Thyroid gland (tissue), 4 donors: ENCODE measurements around the gene FAM53B. TPM values are rescaled to one million over a fixed set of nuclear protein-coding genes. Genes with fewer than 3 reads are reported as not detected.

Experiments used
- DNase-seq, 2 donors: peaks; one replicate each; pipeline ENCODE4 v3.0.0-alpha.2; 2019
- H3K27ac ChIP-seq, 3 donors: fragments of 200-600 bp; sonication (generic); 1 replicate in 2 of 3; 2 replicates in 1 of 3; pipeline ENCODE4 v1.5.1; 2016 to 2019; ENCODE audit warnings: mild to moderate bottlenecking in 1 of 3, moderate library complexity in 1 of 3
- H3K27me3 ChIP-seq: fragments of 200-600 bp; sonication (generic); one replicate; pipeline ENCODE4 v1.5.1; 2019
- H3K36me3 ChIP-seq, 2 donors: fragments of 200-600 bp; sonication (generic); one replicate each; pipeline ENCODE4 v1.5.1; 2016 to 2019
- H3K4me1 ChIP-seq, 2 donors: fragments of 200-600 bp; sonication (generic); one replicate each; pipeline ENCODE4 v1.5.1; 2017 to 2019
- H3K4me3 ChIP-seq, 3 donors: fragments of 200-600 bp; sonication (generic); replicated peaks in 1 of 3; 1 replicate in 2 of 3; 2 replicates in 1 of 3; pipeline ENCODE4 v1.5.1; 2016; ENCODE audit warnings: mild to moderate bottlenecking in 1 of 3
- H3K9me3 ChIP-seq: fragments of 200-600 bp; sonication (generic); one replicate; pipeline ENCODE4 v1.5.1; 2017
- POLR2A ChIP-seq, 2 donors: fragments of 450-650 bp; IDR thresholded peaks; one replicate each; pipeline ENCODE4 v1.6.1; 2017; ENCODE audit warnings: antibody characterized with exemption in 2 of 2, mild to moderate bottlenecking in 2 of 2, moderate library complexity in 1 of 2
- WGBS, 2 donors: methylation state at CpG; one replicate each; pipeline ENCODE4 v1.1.5; 2017; 5-methylcytosine and 5-hydroxymethylcytosine counted together
- intact Hi-C: fragments of 100-400 bp; cut with DNase I; formaldehyde crosslinking; loops from one replicate; pipeline ENCODE4 v1.15.1; 2023
- total RNA-seq, 4 donors: library from RNA; depleted of rRNA; stranded (reverse); fragments of >200 nt; gene quantifications; one replicate each; pipeline ENCODE4 v1.2.3, GENCODE V29; 2016
- TF ChIP-seq, protein P1 (sequence below), 6 experiments: fragments of 200-600 bp in 3 of 6; fragments of 450-650 bp in 3 of 6; sonication (generic) in 3 of 6; IDR thresholded peaks; one replicate each; pipeline ENCODE4 v1.5.1; 2016 to 2019; ENCODE audit warnings: antibody characterized with exemption in 6 of 6, mild to moderate bottlenecking in 2 of 6, inconsistent platforms in 1 of 6, moderate library complexity in 1 of 6

FAM53B gene
- total RNA-seq, 4 donors from 2014 or later, result 37.6 to 96.3 (median 80.4) TPM

DNA sequence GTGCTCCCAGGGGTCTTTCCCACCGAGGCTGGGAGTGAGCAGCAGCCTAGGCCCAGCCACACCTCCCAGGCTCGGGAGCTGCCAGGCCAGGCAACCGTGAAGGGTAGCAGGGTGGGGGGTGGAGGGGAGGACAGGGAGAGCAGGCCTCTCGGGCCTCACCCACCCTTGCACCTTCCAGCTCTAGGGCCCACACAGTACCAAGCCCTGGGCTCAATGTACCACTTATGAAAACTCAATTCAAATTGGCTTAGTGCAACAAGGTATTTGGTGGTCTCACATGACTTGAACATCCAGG, 127.4 kb downstream of the FAM53B start:
- H3K36me3 ChIP-seq, result no peaks in the 10 kb centered on the region

DNA sequence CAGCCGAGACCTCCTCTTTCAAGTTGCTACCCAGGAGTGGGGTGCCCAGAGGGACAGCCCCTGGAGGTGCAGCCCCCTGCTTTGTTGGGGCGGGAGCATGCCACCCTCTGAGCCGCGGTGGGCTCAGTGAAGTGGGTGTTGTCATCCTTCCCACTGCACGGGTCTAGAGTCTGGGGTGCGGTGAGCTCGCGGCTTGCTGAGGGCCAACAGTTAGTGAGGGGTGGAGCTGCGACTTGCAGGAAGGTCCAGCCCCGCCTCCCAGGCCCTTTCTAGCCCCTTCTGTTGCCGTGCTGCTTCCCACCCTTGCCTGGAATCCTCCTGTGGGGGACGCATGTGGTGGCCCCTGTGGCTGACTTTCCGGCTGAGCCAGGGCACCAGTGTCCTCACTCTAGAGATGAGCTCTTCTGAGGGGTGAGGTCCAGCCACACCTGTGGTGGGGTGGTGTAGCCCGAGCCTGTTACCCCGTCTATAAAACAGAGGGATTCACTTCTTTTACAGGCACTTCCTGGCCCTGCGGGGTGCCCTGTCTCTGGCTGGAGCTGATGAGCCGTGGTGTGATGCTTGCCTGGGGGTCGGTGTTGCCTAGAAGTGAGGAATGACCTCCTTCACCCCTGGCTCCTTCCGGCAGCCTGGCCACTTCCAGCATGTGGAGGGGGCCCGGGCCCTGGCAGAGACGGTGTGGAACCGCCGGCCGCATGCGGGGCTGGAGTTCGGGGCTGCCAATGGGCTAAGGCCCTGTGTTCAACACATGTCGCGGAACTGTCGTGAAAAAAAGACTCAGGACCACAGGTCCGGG, 127.9 kb downstream of the FAM53B start:
- H3K27me3 ChIP-seq, result no peaks in the 10 kb centered on the region
- no peak overlapping the region for H3K4me3 ChIP-seq
- H3K36me3 ChIP-seq, result no peaks in the 10 kb centered on the region
- WGBS, 2 donors, result 84 to 85% methylated on average over 4 to 17 of the region's 30 CpGs
- peaks cover 83 to 88% of the 10 kb centered on the region in 2 donors for H3K4me1 ChIP-seq
- H3K9me3 ChIP-seq, result no peaks in the 10 kb centered on the region
- intact Hi-C loops, result no loop called here
- H3K27ac ChIP-seq, result peak overlapping the region; percentile 88 to 98 (median 98)
- no peak for DNase-seq
- TF ChIP-seq, protein P1, sequence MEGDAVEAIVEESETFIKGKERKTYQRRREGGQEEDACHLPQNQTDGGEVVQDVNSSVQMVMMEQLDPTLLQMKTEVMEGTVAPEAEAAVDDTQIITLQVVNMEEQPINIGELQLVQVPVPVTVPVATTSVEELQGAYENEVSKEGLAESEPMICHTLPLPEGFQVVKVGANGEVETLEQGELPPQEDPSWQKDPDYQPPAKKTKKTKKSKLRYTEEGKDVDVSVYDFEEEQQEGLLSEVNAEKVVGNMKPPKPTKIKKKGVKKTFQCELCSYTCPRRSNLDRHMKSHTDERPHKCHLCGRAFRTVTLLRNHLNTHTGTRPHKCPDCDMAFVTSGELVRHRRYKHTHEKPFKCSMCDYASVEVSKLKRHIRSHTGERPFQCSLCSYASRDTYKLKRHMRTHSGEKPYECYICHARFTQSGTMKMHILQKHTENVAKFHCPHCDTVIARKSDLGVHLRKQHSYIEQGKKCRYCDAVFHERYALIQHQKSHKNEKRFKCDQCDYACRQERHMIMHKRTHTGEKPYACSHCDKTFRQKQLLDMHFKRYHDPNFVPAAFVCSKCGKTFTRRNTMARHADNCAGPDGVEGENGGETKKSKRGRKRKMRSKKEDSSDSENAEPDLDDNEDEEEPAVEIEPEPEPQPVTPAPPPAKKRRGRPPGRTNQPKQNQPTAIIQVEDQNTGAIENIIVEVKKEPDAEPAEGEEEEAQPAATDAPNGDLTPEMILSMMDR (IDR thresholded peaks at IDR 0.05), result no peak
- no peak for TF ChIP-seq POLR2A (IDR thresholded peaks at IDR 0.05)

More for the DNA sequence above, 127.4 kb downstream of the FAM53B start:
- no peaks in the 10 kb centered on the region for H3K9me3 ChIP-seq
- WGBS, 2 donors, result 37% methylated on average over 4 of the region's 4 CpGs; no CpG with 5 or more reads in 1 of the 2 donors
- peaks cover 86 to 88% of the 10 kb centered on the region in 2 donors for H3K4me1 ChIP-seq
- TF ChIP-seq POLR2A (IDR thresholded peaks at IDR 0.05), result no peak
- TF ChIP-seq, protein P1 (IDR thresholded peaks at IDR 0.05), result no peak
- H3K4me3 ChIP-seq, result no peak overlapping the region
- peak overlapping the region; percentile 88 to 98 (median 98) for H3K27ac ChIP-seq
- intact Hi-C loops, result no loop called here
- peak; percentile 53 to 57 for DNase-seq
- no peaks in the 10 kb centered on the region for H3K27me3 ChIP-seq

DNA sequence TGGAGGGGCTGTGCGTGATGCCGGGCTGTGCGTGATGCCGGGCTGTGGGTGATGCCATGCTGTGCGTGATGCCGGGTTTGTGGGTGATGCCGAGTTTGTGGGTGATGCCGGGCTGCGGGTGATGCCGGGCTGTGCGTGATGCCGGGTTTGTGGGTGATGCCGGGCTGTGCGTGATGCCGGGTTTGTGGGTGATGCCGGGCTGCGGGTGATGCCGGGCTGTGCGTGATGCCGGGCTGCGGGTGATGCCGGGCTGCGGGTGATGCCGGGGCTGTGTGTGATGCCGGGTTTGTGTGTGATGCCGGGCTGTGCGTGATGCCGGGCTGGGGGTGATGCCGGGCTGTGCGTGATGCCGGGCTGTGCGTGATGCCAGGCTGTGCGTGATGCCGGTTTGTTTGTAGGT, 128.9 kb downstream of the FAM53B start:
- H3K4me1 ChIP-seq, result peaks cover 73 to 81% of the 10 kb centered on the region in 2 donors
- WGBS, 2 donors, result 96 to 97% methylated on average over 18 to 25 of the region's 34 CpGs
- H3K36me3 ChIP-seq, result no peaks in the 10 kb centered on the region
- no peak for DNase-seq
- intact Hi-C loops, result no loop called here
- H3K27me3 ChIP-seq, result no peaks in the 10 kb centered on the region
- H3K4me3 ChIP-seq, result no peak overlapping the region
- no peak overlapping the region for H3K27ac ChIP-seq
- TF ChIP-seq, protein P1 (IDR thresholded peaks at IDR 0.05), result no peak
- no peak for TF ChIP-seq POLR2A (IDR thresholded peaks at IDR 0.05)
- H3K9me3 ChIP-seq, result no peaks in the 10 kb centered on the region

DNA sequence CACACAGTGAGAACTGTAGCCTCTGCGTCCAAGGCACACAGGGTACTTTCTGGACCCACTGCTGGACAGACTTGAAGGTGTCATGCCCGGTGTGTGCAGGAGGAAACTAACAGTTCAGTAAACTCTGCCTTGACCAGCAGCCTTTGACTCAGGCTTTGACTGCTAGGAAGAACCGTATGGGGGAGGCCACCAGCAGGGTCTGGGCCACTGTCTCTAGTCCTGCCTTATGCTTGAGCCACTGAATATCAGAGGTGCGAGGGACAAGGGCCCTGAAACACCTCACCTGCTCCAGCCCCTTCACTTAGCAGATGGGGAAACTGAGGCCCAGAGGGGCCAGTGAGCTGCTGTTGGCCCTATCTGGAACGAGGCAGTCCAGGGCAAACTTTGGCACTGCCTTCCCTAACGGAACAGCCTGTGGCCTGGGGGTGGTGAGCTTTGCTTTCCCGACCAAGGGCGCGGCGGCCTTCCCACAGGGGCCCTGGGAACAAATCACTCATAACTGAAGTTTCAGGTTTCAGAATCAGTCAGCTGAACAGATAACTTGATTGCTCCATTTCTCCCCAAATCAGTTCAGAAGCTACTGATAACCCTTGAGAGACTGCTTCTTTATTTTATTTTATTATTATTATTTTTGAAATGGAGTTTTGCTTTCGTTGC, 130.0 kb downstream of the FAM53B start:
- intact Hi-C loops, result no loop called here
- Histone ChIP-seq H3K36me3 (no peaks in the 10 kb centered on the region), H3K4me1 (peaks cover 62 to 73% of the 10 kb centered on the region in 2 donors), H3K9me3 (no peaks in the 10 kb centered on the region), H3K27me3 (no peaks in the 10 kb centered on the region), H3K27ac (peak overlapping the region; percentile 71 to 75 (median 73)), H3K4me3 (no peak overlapping the region)
- 58 to 76% methylated on average over 8 to 11 of the region's 11 CpGs for WGBS, 2 donors
- DNase-seq, result peak in 1 of 2 donors; percentile 33
- no peak for TF ChIP-seq POLR2A (IDR thresholded peaks at IDR 0.05)
- TF ChIP-seq, protein P1 (IDR thresholded peaks at IDR 0.05), result no peak
